AG08396 (cell line): Measurements from ENCODE around the gene KRT16.
"Not testable (repeated sequence)": the region's sequence is repeated elsewhere in the genome, so short reads cannot be mapped to it uniquely, and the experiment has no call there.

Source experiments
- DNase-seq: peaks from one replicate; pipeline ENCODE4 v3.0.0; 2012; ENCODE audit warnings: low spot score, mixed read lengths

KRT16 gene

GRCh38 chr17:41583137-41584127, 29.1 kb downstream of the KRT16 start:
- DNase-seq, result no peak

GRCh38 chr17:41582061-41582968, 30.3 kb downstream of the KRT16 start:
- not testable (repeated sequence) for DNase-seq

- DNase-seq, result no peak
Observed at GRCh38 chr17:41581366-41582060, 31.1 kb downstream of the KRT16 start.

GRCh38 chr17:41580687-41581365, 31.7 kb downstream of the KRT16 start:
- no peak for DNase-seq

GRCh38 chr17:41580244-41580575, 32.4 kb downstream of the KRT16 start:
- DNase-seq, result no peak

GRCh38 chr17:41579484-41580243, 32.9 kb downstream of the KRT16 start:
- DNase-seq, result peak; percentile 90

- DNase-seq, result no peak
Observed at GRCh38 chr17:41578971-41579370, 33.6 kb downstream of the KRT16 start.

- DNase-seq, result no peak
Observed at GRCh38 chr17:41578538-41578937, 34.0 kb downstream of the KRT16 start.

GRCh38 chr17:41576740-41577139, 35.8 kb downstream of the KRT16 start:
- not testable (repeated sequence) for DNase-seq

- DNase-seq, result no peak
Observed at GRCh38 chr17:41575336-41575735, 37.2 kb downstream of the KRT16 start.

- no peak for DNase-seq
Observed at GRCh38 chr17:41571561-41572434, 40.8 kb downstream of the KRT16 start, which contains the start of gene KRT9. Gene KRT9, minus strand, starts transcription at chr17:41572059. Its CDS starts 67 bp downstream, at chr17:41571992.

- no peak for DNase-seq
Observed at GRCh38 chr17:41567317-41567716, 45.2 kb downstream of the KRT16 start.

GRCh38 chr17:41565338-41565737, 47.2 kb downstream of the KRT16 start:
- DNase-seq, result no peak

GRCh38 chr17:41563607-41564170, 48.9 kb downstream of the KRT16 start:
- DNase-seq, result no peak

- no peak for DNase-seq
Observed at GRCh38 chr17:41561554-41561953, 51.0 kb downstream of the KRT16 start.
